Astrocyte of the spinal cord (primary cell): ENCODE data around the gene POLR3E.

Experiments
- DNase-seq: peaks from one replicate; pipeline ENCODE4 v3.0.0; 2011; ENCODE audit warnings: low read depth, low spot score
- H3K4me3 ChIP-seq: 2 replicates; pipeline ENCODE4 v1.5.1; 2011; ENCODE audit warnings: low read depth, mild to moderate bottlenecking, low read length, moderate library complexity
- CTCF ChIP-seq: IDR thresholded peaks from 2 replicates; pipeline ENCODE4 v1.5.1; 2012; ENCODE audit warnings: low read depth, mild to moderate bottlenecking, low read length, inconsistent platforms
- in situ Hi-C: cut with HindIII; loops from 2 replicates; pipeline ENCODE4 v1.10.0; 2017; ENCODE audit warnings: low sequenced_read_pairs

Gene POLR3E

GRCh38 chr16:22325598-22326368 lies 28.6 kb downstream of the POLR3E start:
- in situ Hi-C loops, result no loop called here
- no peak overlapping the region for H3K4me3 ChIP-seq
- TF ChIP-seq CTCF, result no peak
- no peak for DNase-seq

GRCh38 chr16:22326369-22326652 lies 29.1 kb downstream of the POLR3E start:
- in situ Hi-C loops, result no loop called here
- TF ChIP-seq CTCF, result no peak
- no peak for DNase-seq

GRCh38 chr16:22326771-22327445 lies 29.7 kb downstream of the POLR3E start:
- DNase-seq, result no peak
- in situ Hi-C loops, result no loop called here
- no peak for TF ChIP-seq CTCF

More at GRCh38 chr16:22326369-22326652, 29.1 kb downstream of the POLR3E start:
- H3K4me3 ChIP-seq, result no peak overlapping the region

GRCh38 chr16:22327446-22327775 lies 30.2 kb downstream of the POLR3E start:
- no peak overlapping the region for H3K4me3 ChIP-seq
- no peak for DNase-seq
- no peak for TF ChIP-seq CTCF
- in situ Hi-C loops, result no loop called here

More at GRCh38 chr16:22326771-22327445, 29.7 kb downstream of the POLR3E start:
- H3K4me3 ChIP-seq, result no peak overlapping the region

GRCh38 chr16:22328081-22328725 lies 31.0 kb downstream of the POLR3E start:
- in situ Hi-C loops, result no loop called here
- H3K4me3 ChIP-seq, result no peak overlapping the region
- no peak for TF ChIP-seq CTCF
- no peak for DNase-seq

- no peak overlapping the region for H3K4me3 ChIP-seq
- no peak for TF ChIP-seq CTCF
- in situ Hi-C loops, result no loop called here
- DNase-seq, result no peak
Observed at GRCh38 chr16:22329199-22329695, 32.0 kb downstream of the POLR3E start.
